GM18519 (cell line): ENCODE results near the gene MMRN2.
A peak's percentile ranks its signal among the peaks of the same experiment; 100 is the strongest.

Source experiments
- ATAC-seq: cut with Tn5 transposase; IDR thresholded peaks from one replicate; pipeline ENCODE4 v1.9.1; 2021; ENCODE audit warnings: mild to moderate bottlenecking, moderate library complexity; ENCODE audit not compliant: unreplicated experiment, low FRiP score

Gene MMRN2

DNA sequence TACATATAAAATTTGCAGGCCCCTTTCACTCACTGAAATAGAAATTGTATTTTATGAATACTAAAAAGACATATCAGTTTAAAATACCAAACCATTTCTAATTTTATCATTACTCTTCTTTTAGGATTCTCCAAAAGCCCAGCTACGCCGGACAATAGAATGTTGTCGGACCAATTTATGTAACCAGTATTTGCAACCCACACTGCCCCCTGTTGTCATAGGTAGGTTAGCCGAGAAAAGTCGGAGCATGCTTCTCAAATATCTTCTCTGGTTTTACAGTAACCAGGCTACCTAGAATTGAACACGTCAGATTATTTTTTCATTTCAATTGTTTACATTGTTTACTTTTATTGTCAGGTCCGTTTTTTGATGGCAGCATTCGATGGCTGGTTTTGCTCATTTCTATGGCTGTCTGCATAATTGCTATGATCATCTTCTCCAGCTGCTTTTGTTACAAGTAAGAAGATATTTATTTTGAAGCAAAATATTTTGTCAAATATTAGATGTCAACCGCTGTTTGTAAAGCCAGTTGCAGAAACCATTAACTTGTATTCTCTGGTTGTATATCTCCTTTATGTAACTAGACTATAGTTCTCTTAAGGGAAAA is 57.6 kb downstream of the MMRN2 start:
- no peak for ATAC-seq

DNA sequence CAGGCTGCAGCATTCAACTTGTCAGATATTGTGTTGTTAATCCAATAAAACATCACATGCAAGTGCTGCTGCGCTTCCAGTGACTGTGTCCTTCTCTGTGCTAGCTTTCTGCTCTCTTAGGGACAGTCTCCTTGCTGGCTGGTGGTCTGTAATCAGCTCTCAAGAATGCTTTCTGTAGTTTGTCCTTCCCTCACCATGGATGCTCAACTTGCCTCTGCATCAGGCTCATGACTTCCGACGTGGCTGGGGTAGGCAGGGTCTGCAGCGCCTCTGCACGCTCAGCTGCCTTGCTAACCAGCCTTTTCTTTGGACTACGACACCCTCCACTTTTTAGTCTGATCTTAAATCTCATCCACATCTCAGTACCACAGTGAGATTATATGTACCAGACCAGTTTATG is 58.3 kb downstream of the MMRN2 start:
- no peak for ATAC-seq

DNA sequence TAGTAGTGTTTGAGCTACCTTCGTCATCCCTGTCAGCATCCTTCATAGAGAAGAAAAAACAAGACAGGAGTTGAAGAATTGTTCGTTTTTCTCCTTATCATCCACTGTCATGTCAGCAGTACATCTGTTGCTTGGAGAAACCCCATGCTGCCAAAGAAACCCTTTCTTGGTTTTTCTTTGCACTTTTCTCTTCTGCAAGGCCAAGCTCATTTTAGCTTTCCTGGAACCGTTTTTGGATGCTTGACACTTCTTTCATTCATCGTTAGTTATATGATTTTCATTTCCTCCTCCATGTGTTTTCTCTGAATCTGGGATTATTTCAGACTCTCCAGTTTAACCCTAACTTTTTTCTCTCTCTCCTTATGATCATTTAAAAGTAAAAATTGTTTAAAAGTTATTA is 58.9 kb downstream of the MMRN2 start:
- no peak for ATAC-seq

DNA sequence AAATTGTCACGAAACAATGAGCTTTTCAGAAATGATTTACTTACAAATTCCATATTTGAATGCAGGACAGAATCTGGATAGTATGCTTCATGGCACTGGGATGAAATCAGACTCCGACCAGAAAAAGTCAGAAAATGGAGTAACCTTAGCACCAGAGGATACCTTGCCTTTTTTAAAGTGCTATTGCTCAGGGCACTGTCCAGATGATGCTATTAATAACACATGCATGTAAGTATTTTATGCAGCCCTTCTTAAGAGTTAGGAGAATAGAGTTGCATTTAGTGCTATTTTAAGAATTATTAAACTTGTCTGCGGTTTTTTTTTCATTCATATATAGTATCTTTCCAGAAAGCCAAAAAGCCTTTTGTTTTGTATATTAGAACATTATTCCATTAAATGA is 67.4 kb downstream of the MMRN2 start:
- ATAC-seq: no peak

DNA sequence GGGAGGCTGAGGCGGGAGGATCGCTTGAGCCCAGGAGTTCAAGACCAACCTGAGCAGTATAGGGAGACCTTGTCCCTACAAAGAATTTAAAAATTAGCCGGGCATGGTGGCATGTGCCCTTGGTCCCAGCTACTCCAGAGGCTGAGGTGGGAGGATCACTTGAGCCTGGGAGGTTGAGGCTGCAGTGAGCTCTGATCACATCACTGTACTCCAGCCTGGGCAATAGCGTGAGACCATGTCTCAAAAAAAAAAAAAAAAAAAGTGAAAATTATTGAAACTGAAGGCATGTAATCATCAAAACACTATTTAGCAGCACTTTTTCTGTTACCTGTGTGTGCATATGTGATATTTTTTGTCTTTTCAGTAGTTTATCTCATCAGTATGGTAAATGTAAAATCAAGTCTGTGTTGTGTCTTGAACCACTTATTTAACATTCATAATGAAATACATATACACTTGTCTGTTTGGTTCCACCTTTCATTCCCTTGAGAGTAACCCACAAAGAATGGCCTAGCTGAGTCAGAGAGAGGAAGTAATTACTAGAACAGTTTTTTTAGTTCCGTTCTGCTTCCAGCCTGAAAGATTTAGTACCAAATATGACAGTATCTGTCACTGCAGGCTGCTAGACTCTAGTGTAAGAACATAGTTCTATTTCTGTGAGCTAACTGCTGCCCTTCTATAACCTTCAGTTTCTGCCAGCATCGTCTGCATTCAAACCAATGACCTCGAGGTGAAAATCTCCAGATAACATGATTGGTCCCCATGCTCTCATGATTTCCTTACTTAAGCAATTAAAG is 68.6 kb downstream of the MMRN2 start:
- peak; percentile 98 for ATAC-seq
